HepG2 (cell line): ENCODE results near the gene ASTN2. TPM values are rescaled to one million over a fixed set of nuclear protein-coding genes. Genes with fewer than 3 reads are reported as not detected.

Source experiments
- ATAC-seq: fragments of 200-7000 bp; cut with Tn5 transposase; 3 replicates; pipeline ENCODE4 v1.9.1; 2020; ENCODE audit warnings: mild to moderate bottlenecking, moderate library complexity
- BruUV-seq: library from RNA; stranded (reverse); fragments of 400-500 nt; replicated peaks from 2 replicates; lab custom pipeline; 2021; lab: Mats Ljungman, UMichigan
- CTCF ChIA-PET: fragments of 300-600 bp; formaldehyde crosslinking; extraction: SDS; loops from one replicate; lab custom pipeline; 2021; ENCODE audit warnings: low total read pairs, inconsistent platforms, low intra/inter-chr PET ratio; lab: Yijun Ruan, JAX
- POLR2A ChIA-PET: fragments of 350-600 bp; sonication (Branson Sonifier 250); formaldehyde crosslinking; loops from one replicate; lab custom pipeline; 2020; ENCODE audit warnings: antibody characterized with exemption, inconsistent platforms; lab: Yijun Ruan, JAX
- DNase-seq: peaks from one replicate; pipeline ENCODE4 v3.0.0-alpha.2; 2015; ENCODE audit warnings: low spot score
- FAIRE-seq: peaks from 3 replicates; lab custom pipeline; 2011; peaks lifted over from hg19 to GRCh38; lab: Jason Lieb, UNC
- H2AFZ ChIP-seq: one replicate; pipeline ENCODE4 v1.6.1; 2011; ENCODE audit warnings: low read length, inconsistent platforms
- H3K27ac ChIP-seq: fragments of 300-600 bp; 3 replicates; pipeline ENCODE4 v1.8.0; 2011; ENCODE audit warnings: mixed run types, mild to moderate bottlenecking, mixed read lengths, low read length, inconsistent platforms; ENCODE audit not compliant: insufficient read depth; ENCODE audit errors: extremely low read length
- H3K27me3 ChIP-seq, 2 experiments: fragments of 200-600 bp in 1 of 2; 2 replicates in 1 of 2; 3 replicates in 1 of 2; pipeline versions ENCODE4 v1.6.0 to v1.8.0; 2011; ENCODE audit warnings: low read length in 2 of 2, mild to moderate bottlenecking in 2 of 2, moderate library complexity in 2 of 2, inconsistent platforms in 1 of 2; ENCODE audit not compliant: insufficient read depth in 2 of 2, control insufficient read depth in 1 of 2
- H3K36me3 ChIP-seq, 2 experiments: fragments of 200-600 bp in 1 of 2; replicated peaks in 1 of 2; 2 replicates in 1 of 2; 3 replicates in 1 of 2; pipeline versions ENCODE4 v1.5.1 to v1.8.0; 2011; ENCODE audit warnings: low read length in 2 of 2, inconsistent platforms in 1 of 2; ENCODE audit not compliant: insufficient read depth in 2 of 2, control insufficient read depth in 1 of 2
- H3K4me1 ChIP-seq: 2 replicates; pipeline ENCODE4 v1.5.1; 2012; ENCODE audit warnings: low read length, inconsistent platforms; ENCODE audit not compliant: insufficient read depth
- H3K4me2 ChIP-seq: 2 replicates; pipeline ENCODE4 v1.6.0; 2011; ENCODE audit warnings: low read depth, low read length, inconsistent platforms
- H3K4me3 ChIP-seq, 3 experiments: fragments of 200-600 bp in 1 of 3; sonication (generic), shearing (Covaris generic) in 1 of 3; replicated peaks in 1 of 3; 2 replicates each; pipeline ENCODE4 v1.5.1; 2011 to 2016; ENCODE audit warnings: low read length in 3 of 3, inconsistent platforms in 2 of 3, low read depth in 2 of 3, mild to moderate bottlenecking in 2 of 3, control low read depth in 1 of 3, mixed read lengths in 1 of 3; ENCODE audit not compliant: insufficient read depth in 1 of 3
- H3K79me2 ChIP-seq: one replicate; pipeline ENCODE4 v1.6.1; 2011; ENCODE audit warnings: low read length, inconsistent platforms; ENCODE audit not compliant: insufficient read depth
- H3K9ac ChIP-seq: 2 replicates; pipeline ENCODE4 v1.6.0; 2011; ENCODE audit warnings: mild to moderate bottlenecking, low read depth, low read length, inconsistent platforms; ENCODE audit not compliant: insufficient read depth
- H3K9me3 ChIP-seq: 2 replicates; pipeline ENCODE4 v1.5.1; 2012; ENCODE audit warnings: mild to moderate bottlenecking, low read length
- H4K20me1 ChIP-seq: 2 replicates; pipeline ENCODE4 v1.6.0; 2011; ENCODE audit warnings: inconsistent platforms, mild to moderate bottlenecking, low read length, moderate library complexity; ENCODE audit not compliant: insufficient read depth
- ARID3A ChIP-seq: IDR thresholded peaks from 2 replicates; pipeline ENCODE4 v1.6.1; 2012; ENCODE audit warnings: low read depth, low read length, improper control_type of control experiment
- HDAC2 ChIP-seq: sonication (generic); formaldehyde crosslinking; IDR thresholded peaks from 2 replicates; pipeline ENCODE4 v1.4.0; 2020; ENCODE audit warnings: missing genetic modification reagents
- MAX ChIP-seq: IDR thresholded peaks from 2 replicates; pipeline ENCODE4 v1.6.1; 2012; ENCODE audit warnings: inconsistent platforms
- MXD4 ChIP-seq: IDR thresholded peaks from 2 replicates; pipeline ENCODE4 v1.6.1; 2016; ENCODE audit warnings: mild to moderate bottlenecking, missing biosample characterization, missing genetic modification reagents
- SOX13 ChIP-seq, 3 experiments: fragments of 450-650 bp in 1 of 3; sonication (generic) in 1 of 3; formaldehyde crosslinking in 1 of 3; IDR thresholded peaks in 2 of 3; conservative IDR thresholded peaks in 1 of 3; 2 replicates each; pipeline versions ENCODE4 v1.5.0 to v1.6.1; 2016 to 2020; ENCODE audit warnings: antibody characterized with exemption in 1 of 3, mild to moderate bottlenecking in 1 of 3, missing compliant biosample characterization in 1 of 3, missing genetic modification reagents in 1 of 3, moderate library complexity in 1 of 3
- SPEN ChIP-seq: sonication (generic); formaldehyde crosslinking; IDR thresholded peaks from 2 replicates; pipeline ENCODE4 v1.5.1; 2020; ENCODE audit warnings: low read depth, mild to moderate bottlenecking, missing genetic modification reagents
- TAF15 ChIP-seq: fragments of 200-400 bp; formaldehyde crosslinking; IDR thresholded peaks from one replicate; pipeline ENCODE4 v1.6.1; 2018; ENCODE audit warnings: mild to moderate bottlenecking, low read depth, low read length; ENCODE audit not compliant: poor library complexity, severe bottlenecking
- ZBED4 ChIP-seq: sonication (generic); formaldehyde crosslinking; IDR thresholded peaks from 2 replicates; pipeline ENCODE4 v1.4.0; 2020; ENCODE audit warnings: missing genetic modification reagents, borderline replicate concordance
- ZNF761 ChIP-seq: sonication (generic); formaldehyde crosslinking; conservative IDR thresholded peaks from 2 replicates; pipeline ENCODE4 v1.4.0; 2020; ENCODE audit warnings: mild to moderate bottlenecking, missing genetic modification reagents
- ZUFSP ChIP-seq: sonication (generic); formaldehyde crosslinking; IDR thresholded peaks from 2 replicates; pipeline ENCODE4 v1.9.0; 2021; ENCODE audit warnings: missing genetic modification reagents, mild to moderate bottlenecking, borderline replicate concordance
- WGBS: methylation state at CpG from one replicate; pipeline ENCODE4 v1.1.6; 2017; ENCODE audit warnings: low lambda C conversion rate; 5-methylcytosine and 5-hydroxymethylcytosine counted together
- in situ Hi-C: cut with HindIII; loops from 2 replicates; pipeline ENCODE4 v1.10.0; 2017; ENCODE audit warnings: low pct_unique_long_range_greater_than_20kb; ENCODE audit not compliant: extremely low pct_ligation_motif_present
- intact Hi-C: fragments of 100-400 bp; cut with micrococcal nuclease; formaldehyde crosslinking; loops from one replicate; pipeline ENCODE4 v1.10.0; 2022; ENCODE audit not compliant: unreplicated experiment
- polyA plus RNA-seq, 8 experiments: library from polyadenylated mRNA; depleted of rRNA in 3 of 8; stranded (reverse) in 7 of 8; unstranded in 1 of 8; fragments of >200 nt; fragmentation: Illumina TruSeq in 4 of 8; extraction: Trizol in 4 of 8; gene quantifications; 2 replicates each; pipeline versions ENCODE4 v1.2.1 to v1.2.3, GENCODE V29; 2011 to 2016; ENCODE audit warnings: low read depth in 4 of 8, missing spikeins in 1 of 8, mixed read lengths in 1 of 8; ENCODE audit not compliant: insufficient read depth in 1 of 8
- total RNA-seq, 5 experiments: library from RNA; depleted of rRNA; stranded (reverse); fragments of >200 nt; fragmentation: Illumina TruSeq; extraction: Trizol; gene quantifications; 2 replicates each; pipeline ENCODE4 v1.2.3, GENCODE V29; 2016; ENCODE audit warnings: low read depth in 1 of 5
- TF ChIP-seq, protein P1 (sequence below): sonication (generic); formaldehyde crosslinking; IDR thresholded peaks from 2 replicates; pipeline ENCODE4 v1.4.0; 2020; ENCODE audit warnings: mild to moderate bottlenecking, low read depth, missing genetic modification reagents
- TF ChIP-seq, protein P2 (sequence below): sonication (generic); formaldehyde crosslinking; IDR thresholded peaks from 2 replicates; pipeline ENCODE4 v1.4.0; 2020; ENCODE audit warnings: missing genetic modification reagents

Gene ASTN2
- total and polyA plus RNA-seq, 2 of the 13 experiments (the other 11 are each of a cell fraction or from before 2014, with no cell fraction given): 5.2 to 13.5 TPM

DNA sequence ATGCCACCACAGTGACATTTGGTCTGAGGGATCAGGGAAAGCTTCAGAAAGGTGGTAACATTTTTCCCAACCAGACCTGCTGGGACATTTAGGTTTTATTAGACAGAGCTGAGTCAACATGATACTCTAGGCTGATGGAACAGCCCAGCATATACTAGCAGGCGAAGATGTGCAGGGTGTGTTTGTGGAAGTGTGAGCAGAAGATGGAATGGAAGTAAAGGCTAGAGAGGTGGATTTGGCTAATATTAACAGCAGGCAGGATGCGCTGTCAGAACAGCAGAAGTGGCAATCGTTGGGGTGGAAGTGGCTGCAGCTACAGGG, 340.6 kb downstream of the ASTN2 start:
- BruUV-seq: no TSS peak
- no peak for ATAC-seq
- CTCF ChIA-PET: no interaction called here
- DNase-seq: no peak
- no peak overlapping the region for H3K27ac ChIP-seq
- H3K9ac ChIP-seq: no peak overlapping the region
- POLR2A ChIA-PET: no interaction called here
- no peaks in the 10 kb centered on the region for H3K4me1 ChIP-seq
- H3K4me2 ChIP-seq: no peak overlapping the region
- no peaks in the 10 kb centered on the region for H3K27me3 ChIP-seq
- H3K4me3 ChIP-seq: no peak overlapping the region
- WGBS: 12% methylated on average over 3 of the region's 3 CpGs
- no peaks in the 10 kb centered on the region for H3K36me3 ChIP-seq
- no peaks in the 10 kb centered on the region for H3K79me2 ChIP-seq
- in situ Hi-C loops (no loop called here), intact Hi-C loops (no loop called here)
- FAIRE-seq: no peak
- H2AFZ ChIP-seq: no peak overlapping the region
- H4K20me1 ChIP-seq: no peaks in the 10 kb centered on the region
- no peaks in the 10 kb centered on the region for H3K9me3 ChIP-seq
- TF ChIP-seq HDAC2 (CRISPR knock-in tag): no peak
- TF ChIP-seq MAX: no peak
- TF ChIP-seq TAF15: no peak
- TF ChIP-seq ZBED4 (CRISPR knock-in tag): no peak
- TF ChIP-seq ARID3A: no peak
- TF ChIP-seq SPEN: no peak
- TF ChIP-seq, protein P1, sequence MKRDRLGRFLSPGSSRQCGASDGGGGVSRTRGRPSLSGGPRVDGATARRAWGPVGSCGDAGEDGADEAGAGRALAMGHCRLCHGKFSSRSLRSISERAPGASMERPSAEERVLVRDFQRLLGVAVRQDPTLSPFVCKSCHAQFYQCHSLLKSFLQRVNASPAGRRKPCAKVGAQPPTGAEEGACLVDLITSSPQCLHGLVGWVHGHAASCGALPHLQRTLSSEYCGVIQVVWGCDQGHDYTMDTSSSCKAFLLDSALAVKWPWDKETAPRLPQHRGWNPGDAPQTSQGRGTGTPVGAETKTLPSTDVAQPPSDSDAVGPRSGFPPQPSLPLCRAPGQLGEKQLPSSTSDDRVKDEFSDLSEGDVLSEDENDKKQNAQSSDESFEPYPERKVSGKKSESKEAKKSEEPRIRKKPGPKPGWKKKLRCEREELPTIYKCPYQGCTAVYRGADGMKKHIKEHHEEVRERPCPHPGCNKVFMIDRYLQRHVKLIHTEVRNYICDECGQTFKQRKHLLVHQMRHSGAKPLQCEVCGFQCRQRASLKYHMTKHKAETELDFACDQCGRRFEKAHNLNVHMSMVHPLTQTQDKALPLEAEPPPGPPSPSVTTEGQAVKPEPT (CRISPR knock-in tag): no peak
- TF ChIP-seq, protein P2, sequence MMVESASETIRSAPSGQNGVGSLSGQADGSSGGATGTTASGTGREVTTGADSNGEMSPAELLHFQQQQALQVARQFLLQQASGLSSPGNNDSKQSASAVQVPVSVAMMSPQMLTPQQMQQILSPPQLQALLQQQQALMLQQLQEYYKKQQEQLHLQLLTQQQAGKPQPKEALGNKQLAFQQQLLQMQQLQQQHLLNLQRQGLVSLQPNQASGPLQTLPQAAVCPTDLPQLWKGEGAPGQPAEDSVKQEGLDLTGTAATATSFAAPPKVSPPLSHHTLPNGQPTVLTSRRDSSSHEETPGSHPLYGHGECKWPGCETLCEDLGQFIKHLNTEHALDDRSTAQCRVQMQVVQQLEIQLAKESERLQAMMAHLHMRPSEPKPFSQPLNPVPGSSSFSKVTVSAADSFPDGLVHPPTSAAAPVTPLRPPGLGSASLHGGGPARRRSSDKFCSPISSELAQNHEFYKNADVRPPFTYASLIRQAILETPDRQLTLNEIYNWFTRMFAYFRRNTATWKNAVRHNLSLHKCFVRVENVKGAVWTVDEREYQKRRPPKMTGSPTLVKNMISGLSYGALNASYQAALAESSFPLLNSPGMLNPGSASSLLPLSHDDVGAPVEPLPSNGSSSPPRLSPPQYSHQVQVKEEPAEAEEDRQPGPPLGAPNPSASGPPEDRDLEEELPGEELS (CRISPR knock-in tag): no peak
- TF ChIP-seq ZNF761 (CRISPR knock-in tag): no peak
- TF ChIP-seq ZUFSP: no peak
- TF ChIP-seq SOX13 (IDR thresholded peaks at IDR 0.05): no peak
- no peak for TF ChIP-seq SOX13 (CRISPR knock-in tag; conservative IDR thresholded peaks at IDR 0.05 in 1 of 2, IDR thresholded peaks at IDR 0.05 in 1 of 2)
- no peak for TF ChIP-seq MXD4 (CRISPR knock-in tag)
